GM12875 (cell line): Measurements from ENCODE around the gene HS6ST3.

Experiments
- H3K4me3 ChIP-seq: one replicate; pipeline ENCODE4 v1.5.1; 2011; ENCODE audit warnings: low read depth, low read length, control low read depth
- TF ChIP-seq, protein P1 (sequence below): IDR thresholded peaks from 2 replicates; pipeline ENCODE4 v1.5.1; 2011; ENCODE audit warnings: low read depth, mild to moderate bottlenecking, control low read depth, inconsistent platforms, low read length, moderate library complexity, borderline replicate concordance; ENCODE audit not compliant: insufficient read depth

The HS6ST3 gene

DNA sequence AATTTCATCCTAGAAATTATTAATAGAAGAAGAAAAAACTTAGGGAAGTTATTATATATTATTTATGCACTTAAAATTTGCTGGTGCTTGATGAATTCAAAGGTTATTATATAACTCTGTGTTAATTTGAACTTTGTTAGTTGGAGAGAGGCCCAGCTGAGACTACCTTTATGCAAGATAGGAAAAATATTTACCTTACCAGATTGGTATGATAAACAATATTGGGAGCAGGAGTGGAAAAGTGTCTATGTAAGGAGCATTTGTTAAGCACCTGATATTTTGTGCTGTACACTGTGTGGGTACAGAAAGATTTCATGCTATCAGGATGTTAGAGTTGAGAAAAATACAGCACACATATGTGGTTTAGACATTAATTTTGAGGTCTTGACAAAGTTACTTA, 547.1 kb downstream of the HS6ST3 start:
- H3K4me3 ChIP-seq, result no peak overlapping the region
- TF ChIP-seq, protein P1, sequence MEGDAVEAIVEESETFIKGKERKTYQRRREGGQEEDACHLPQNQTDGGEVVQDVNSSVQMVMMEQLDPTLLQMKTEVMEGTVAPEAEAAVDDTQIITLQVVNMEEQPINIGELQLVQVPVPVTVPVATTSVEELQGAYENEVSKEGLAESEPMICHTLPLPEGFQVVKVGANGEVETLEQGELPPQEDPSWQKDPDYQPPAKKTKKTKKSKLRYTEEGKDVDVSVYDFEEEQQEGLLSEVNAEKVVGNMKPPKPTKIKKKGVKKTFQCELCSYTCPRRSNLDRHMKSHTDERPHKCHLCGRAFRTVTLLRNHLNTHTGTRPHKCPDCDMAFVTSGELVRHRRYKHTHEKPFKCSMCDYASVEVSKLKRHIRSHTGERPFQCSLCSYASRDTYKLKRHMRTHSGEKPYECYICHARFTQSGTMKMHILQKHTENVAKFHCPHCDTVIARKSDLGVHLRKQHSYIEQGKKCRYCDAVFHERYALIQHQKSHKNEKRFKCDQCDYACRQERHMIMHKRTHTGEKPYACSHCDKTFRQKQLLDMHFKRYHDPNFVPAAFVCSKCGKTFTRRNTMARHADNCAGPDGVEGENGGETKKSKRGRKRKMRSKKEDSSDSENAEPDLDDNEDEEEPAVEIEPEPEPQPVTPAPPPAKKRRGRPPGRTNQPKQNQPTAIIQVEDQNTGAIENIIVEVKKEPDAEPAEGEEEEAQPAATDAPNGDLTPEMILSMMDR, result no peak

DNA sequence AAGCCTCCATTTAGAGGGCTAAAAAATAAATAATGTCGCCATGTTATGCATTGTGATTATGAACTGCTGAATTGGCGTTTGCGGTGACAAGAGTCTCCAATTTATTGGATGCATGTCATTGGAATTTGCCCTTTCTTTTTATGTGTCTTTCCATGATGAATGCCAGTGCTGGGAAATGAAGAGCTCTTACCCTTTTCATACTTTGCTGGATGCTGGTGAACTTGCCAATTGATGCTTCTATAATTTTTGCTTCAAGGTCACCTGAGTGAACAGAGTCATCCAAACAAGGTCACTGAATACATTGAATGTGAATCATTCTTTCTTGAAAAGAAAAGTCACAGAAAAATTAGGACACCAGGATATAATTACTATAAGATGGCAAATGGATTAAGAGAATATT, 556.2 kb downstream of the HS6ST3 start:
- no peak overlapping the region for H3K4me3 ChIP-seq
- TF ChIP-seq, protein P1, result no peak

DNA sequence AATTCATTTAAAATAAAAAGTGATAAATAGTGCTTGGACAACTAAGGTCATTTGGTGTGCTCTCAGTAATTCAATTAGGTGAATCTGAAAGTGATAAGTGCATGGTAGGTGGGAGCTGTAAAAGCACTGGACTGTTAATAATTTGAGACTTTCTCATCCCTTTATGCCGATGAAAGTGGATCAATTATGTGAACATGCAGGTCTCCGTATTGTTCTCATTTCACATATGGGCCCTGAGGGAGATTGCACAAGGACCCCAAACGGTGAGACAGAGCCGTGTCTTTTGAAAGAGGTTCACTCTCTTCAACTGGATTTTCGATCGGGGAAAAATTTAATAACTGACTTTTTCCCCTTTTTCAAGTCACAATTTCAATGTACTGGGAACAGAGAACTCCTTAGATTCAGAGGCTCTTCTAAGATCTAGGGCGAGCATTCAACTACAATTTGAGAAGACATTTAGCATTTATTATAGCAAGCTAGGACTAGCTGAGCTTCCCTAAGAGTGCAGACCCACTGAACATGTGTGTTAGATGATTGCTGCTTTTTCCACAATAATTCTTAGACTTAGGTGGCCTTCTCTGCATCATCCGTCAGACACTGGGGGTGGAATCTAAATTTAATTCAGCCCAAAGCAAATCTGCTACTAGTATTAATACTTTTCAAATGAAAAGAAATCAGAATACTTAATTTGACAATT, 556.8 kb downstream of the HS6ST3 start:
- TF ChIP-seq, protein P1, result no peak
- H3K4me3 ChIP-seq, result no peak overlapping the region

DNA sequence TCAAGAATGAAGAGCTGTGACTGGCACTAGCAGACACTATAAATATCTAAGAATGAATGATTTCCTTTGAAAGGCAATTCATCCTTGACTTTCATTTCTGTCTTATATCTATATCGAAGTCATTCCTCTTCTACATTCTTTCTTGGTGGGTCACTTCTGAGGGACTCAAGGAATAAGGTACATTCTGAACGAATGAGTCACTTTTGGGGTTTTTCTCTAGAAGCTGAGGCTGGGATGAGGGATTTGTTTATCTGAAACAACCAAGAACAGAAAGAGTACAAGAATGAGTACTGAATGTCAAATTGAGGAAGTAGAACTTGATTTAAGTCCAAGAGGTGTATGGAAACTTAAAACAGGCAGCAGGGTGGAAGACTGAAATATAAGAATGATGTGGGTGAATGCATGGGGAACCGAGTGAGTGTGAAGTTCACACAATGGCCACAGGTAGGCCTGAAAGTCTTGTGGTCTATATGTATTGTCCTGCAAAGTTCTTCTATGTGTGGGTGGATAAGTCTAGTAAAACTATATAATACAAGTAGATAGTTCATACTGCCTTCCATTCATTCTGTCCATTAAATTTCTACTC, 560.5 kb downstream of the HS6ST3 start:
- H3K4me3 ChIP-seq, result no peak overlapping the region
- TF ChIP-seq, protein P1, result no peak

DNA sequence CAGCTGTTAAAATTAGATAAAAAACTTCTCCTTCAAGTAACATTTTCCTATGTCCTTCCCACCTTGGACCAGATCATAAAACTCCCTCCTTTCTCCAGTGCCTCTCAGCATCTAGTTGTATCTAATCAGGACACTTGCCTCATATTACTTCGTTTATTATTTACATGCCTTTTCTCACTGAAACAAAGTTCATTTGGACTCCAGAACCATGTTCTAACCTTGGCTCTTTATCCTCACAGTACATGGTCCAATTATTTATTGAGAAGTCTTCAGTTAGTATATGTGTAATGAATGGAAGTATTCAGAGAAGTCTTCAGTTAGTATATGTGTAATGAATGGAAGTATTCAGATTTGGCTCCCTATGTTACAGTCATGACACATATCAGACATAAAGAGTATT, 561.7 kb downstream of the HS6ST3 start:
- TF ChIP-seq, protein P1, result no peak
- no peak overlapping the region for H3K4me3 ChIP-seq

DNA sequence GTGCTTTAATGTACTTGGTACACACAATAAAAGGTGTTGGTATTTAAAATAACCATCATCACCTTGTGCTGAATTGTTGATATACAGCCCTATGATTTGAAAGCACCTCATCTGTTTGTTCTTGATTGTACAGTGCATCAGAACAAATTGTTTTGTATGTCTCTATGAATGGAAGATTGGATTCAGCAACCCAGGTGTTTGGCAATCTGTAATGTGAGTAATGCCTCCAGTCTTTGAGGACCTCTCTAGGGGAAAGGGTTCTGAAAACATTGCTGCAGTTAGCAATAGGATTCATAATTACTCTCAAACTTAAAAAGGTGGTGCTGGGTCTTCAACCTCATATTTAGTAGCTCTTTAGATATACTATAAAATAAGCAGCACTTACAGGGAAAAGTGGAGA, 562.6 kb downstream of the HS6ST3 start:
- TF ChIP-seq, protein P1, result no peak
- H3K4me3 ChIP-seq, result no peak overlapping the region

DNA sequence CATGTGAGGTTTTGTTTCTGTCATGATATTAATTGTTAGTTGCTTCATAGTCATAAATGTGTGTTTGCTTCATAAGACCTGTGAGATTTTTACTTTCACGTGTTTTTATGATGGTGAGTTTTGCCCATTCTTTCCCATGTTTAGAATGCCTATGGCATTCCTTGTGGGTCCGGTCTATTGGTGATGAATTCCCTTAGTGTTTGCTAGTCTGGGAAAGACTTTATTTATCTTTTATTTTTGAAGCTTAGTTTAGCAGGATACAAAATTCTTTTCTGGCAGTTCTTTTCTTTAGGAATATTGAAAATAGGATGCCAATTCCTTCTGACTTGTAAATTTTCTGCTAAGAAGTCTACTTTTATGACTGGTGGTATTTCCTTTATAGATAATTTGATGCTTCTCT, 571.7 kb downstream of the HS6ST3 start:
- TF ChIP-seq, protein P1, result no peak
- H3K4me3 ChIP-seq, result no peak overlapping the region
